Measurements from ENCODE around the gene SAP130.

GRCh38 chr2:128040166-128040771 is 12.4 kb upstream of the SAP130 start:
- TF ChIP-seq EZH2 (IDR thresholded peaks at IDR 0.05; ENCODE audit: insufficient read depth, poor library complexity, severe bottlenecking) = no peak
- no peak for TF ChIP-seq EZH2phosphoT487 (IDR thresholded peaks at IDR 0.05; ENCODE audit: insufficient read depth, low read depth)

Measured in GM23248 (cell line).